HEK293 (cell line): Measurements from ENCODE around the gene GTF2A1.

Experiments used
- OVOL3 ChIP-seq: fragments of 450-650 bp; formaldehyde crosslinking; IDR thresholded peaks from 2 replicates; pipeline ENCODE4 v1.5.1; 2016; ENCODE audit warnings: missing biosample characterization, missing genetic modification characterization
- SALL2 ChIP-seq: fragments of 450-650 bp; formaldehyde crosslinking; IDR thresholded peaks from 2 replicates; pipeline ENCODE4 v1.5.0; 2017; ENCODE audit warnings: missing biosample characterization, mild to moderate bottlenecking, missing genetic modification characterization, borderline replicate concordance
- SETDB1 ChIP-seq: IDR thresholded peaks from one replicate; pipeline ENCODE4 v1.6.1; 2017; ENCODE audit warnings: mild to moderate bottlenecking, low read length, moderate library complexity, mixed read lengths; ENCODE audit not compliant: insufficient read length
- TCF7L2 ChIP-seq: IDR thresholded peaks from 2 replicates; pipeline ENCODE4 v1.6.1; 2011; ENCODE audit warnings: low read depth, mild to moderate bottlenecking, inconsistent platforms, low read length, moderate library complexity, borderline replicate concordance
- ZBTB17 ChIP-seq: fragments of 450-650 bp; formaldehyde crosslinking; IDR thresholded peaks from 2 replicates; pipeline ENCODE4 v1.5.1; 2016; ENCODE audit warnings: missing biosample characterization, missing genetic modification characterization
- ZNF239 ChIP-seq: fragments of 450-650 bp; formaldehyde crosslinking; IDR thresholded peaks from 2 replicates; pipeline ENCODE4 v1.5.1; 2016; ENCODE audit warnings: missing biosample characterization, missing genetic modification characterization
- ZNF670 ChIP-seq: fragments of 450-650 bp; formaldehyde crosslinking; IDR thresholded peaks from 2 replicates; pipeline ENCODE4 v1.5.1; 2016; ENCODE audit warnings: missing biosample characterization, missing genetic modification characterization, low read depth
- TF ChIP-seq, protein P1 (sequence below): fragments of 450-650 bp; formaldehyde crosslinking; optimal IDR thresholded peaks from 2 replicates; pipeline ENCODE3; 2016; ENCODE audit warnings: missing biosample characterization, mild to moderate bottlenecking, missing genetic modification characterization
- TF ChIP-seq, protein P2 (sequence below): fragments of 450-650 bp; formaldehyde crosslinking; IDR thresholded peaks from 2 replicates; pipeline ENCODE4 v1.5.1; 2016; ENCODE audit warnings: missing biosample characterization, missing genetic modification characterization
- TF ChIP-seq, protein P3 (sequence below): fragments of 450-650 bp; formaldehyde crosslinking; IDR thresholded peaks from 2 replicates; pipeline ENCODE4 v1.5.1; 2016; ENCODE audit warnings: missing biosample characterization, missing genetic modification characterization
- TF ChIP-seq, protein P4 (sequence below): fragments of 450-650 bp; formaldehyde crosslinking; IDR thresholded peaks from 2 replicates; pipeline ENCODE4 v1.5.1; 2016; ENCODE audit warnings: missing biosample characterization, missing genetic modification characterization

DNA sequence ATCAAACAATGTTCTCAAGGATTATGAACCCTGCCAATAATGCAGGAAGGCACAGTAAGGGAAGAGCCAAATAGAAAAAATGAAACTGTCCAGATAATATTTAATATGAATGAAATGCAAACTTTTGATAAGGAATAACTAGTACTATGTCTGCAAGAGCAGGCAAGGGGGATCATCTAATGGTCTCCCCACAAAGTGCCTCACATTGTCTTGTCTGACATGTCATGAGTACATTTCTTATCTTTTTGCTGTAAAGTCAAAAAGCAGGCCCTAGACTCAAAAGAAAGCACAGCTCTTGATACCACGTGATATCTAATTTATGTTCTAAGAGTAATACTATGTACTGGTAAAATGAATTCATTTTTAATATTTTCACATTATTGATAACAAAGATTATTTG is 43.9 kb upstream of the GTF2A1 start:
- no peak for TF ChIP-seq ZNF239
- no peak for TF ChIP-seq SETDB1
- TF ChIP-seq TCF7L2: no peak
- TF ChIP-seq, protein P1, sequence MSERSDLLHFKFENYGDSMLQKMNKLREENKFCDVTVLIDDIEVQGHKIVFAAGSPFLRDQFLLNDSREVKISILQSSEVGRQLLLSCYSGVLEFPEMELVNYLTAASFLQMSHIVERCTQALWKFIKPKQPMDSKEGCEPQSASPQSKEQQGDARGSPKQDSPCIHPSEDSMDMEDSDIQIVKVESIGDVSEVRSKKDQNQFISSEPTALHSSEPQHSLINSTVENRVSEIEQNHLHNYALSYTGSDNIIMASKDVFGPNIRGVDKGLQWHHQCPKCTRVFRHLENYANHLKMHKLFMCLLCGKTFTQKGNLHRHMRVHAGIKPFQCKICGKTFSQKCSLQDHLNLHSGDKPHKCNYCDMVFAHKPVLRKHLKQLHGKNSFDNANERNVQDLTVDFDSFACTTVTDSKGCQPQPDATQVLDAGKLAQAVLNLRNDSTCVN (tag by site-specific recombination): no peak
- TF ChIP-seq ZBTB17 (tag by site-specific recombination): no peak
- no peak for TF ChIP-seq SALL2 (tag by site-specific recombination)
- TF ChIP-seq OVOL3: no peak
- no peak for TF ChIP-seq ZNF670 (tag by site-specific recombination)
- TF ChIP-seq, protein P2, sequence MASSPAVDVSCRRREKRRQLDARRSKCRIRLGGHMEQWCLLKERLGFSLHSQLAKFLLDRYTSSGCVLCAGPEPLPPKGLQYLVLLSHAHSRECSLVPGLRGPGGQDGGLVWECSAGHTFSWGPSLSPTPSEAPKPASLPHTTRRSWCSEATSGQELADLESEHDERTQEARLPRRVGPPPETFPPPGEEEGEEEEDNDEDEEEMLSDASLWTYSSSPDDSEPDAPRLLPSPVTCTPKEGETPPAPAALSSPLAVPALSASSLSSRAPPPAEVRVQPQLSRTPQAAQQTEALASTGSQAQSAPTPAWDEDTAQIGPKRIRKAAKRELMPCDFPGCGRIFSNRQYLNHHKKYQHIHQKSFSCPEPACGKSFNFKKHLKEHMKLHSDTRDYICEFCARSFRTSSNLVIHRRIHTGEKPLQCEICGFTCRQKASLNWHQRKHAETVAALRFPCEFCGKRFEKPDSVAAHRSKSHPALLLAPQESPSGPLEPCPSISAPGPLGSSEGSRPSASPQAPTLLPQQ (tag by site-specific recombination): no peak
- TF ChIP-seq, protein P3, sequence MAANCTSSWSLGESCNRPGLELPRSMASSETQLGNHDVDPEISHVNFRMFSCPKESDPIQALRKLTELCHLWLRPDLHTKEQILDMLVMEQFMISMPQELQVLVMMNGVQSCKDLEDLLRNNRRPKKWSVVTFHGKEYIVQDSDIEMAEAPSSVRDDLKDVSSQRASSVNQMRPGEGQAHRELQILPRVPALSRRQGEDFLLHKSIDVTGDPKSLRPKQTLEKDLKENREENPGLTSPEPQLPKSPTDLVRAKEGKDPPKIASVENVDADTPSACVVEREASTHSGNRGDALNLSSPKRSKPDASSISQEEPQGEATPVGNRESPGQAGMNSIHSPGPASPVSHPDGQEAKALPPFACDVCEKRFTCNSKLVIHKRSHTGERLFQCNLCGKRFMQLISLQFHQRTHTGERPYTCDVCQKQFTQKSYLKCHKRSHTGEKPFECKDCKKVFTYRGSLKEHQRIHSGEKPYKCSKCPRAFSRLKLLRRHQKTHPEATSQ (tag by site-specific recombination): no peak
- TF ChIP-seq, protein P4, sequence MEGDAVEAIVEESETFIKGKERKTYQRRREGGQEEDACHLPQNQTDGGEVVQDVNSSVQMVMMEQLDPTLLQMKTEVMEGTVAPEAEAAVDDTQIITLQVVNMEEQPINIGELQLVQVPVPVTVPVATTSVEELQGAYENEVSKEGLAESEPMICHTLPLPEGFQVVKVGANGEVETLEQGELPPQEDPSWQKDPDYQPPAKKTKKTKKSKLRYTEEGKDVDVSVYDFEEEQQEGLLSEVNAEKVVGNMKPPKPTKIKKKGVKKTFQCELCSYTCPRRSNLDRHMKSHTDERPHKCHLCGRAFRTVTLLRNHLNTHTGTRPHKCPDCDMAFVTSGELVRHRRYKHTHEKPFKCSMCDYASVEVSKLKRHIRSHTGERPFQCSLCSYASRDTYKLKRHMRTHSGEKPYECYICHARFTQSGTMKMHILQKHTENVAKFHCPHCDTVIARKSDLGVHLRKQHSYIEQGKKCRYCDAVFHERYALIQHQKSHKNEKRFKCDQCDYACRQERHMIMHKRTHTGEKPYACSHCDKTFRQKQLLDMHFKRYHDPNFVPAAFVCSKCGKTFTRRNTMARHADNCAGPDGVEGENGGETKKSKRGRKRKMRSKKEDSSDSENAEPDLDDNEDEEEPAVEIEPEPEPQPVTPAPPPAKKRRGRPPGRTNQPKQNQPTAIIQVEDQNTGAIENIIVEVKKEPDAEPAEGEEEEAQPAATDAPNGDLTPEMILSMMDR (tag by site-specific recombination): no peak
